Muscle layer of duodenum (tissue), 2 donors: ENCODE results near the gene ZDHHC14.

ENCODE experiments used
- H3K27ac ChIP-seq: one replicate; pipeline ENCODE4 v1.7.0; 2013; ENCODE audit warnings: mild to moderate bottlenecking, low read length
- H3K27me3 ChIP-seq: one replicate; pipeline ENCODE4 v1.7.0; 2013; ENCODE audit warnings: low read depth, mild to moderate bottlenecking, control low read depth, low read length
- H3K36me3 ChIP-seq, 2 donors: one replicate each; pipeline ENCODE4 v1.7.0; 2013; ENCODE audit warnings: low read length in 2 of 2, control low read depth in 1 of 2, mild to moderate bottlenecking in 1 of 2; ENCODE audit not compliant: insufficient read depth in 2 of 2, control insufficient read depth in 1 of 2
- H3K4me1 ChIP-seq, 2 donors: one replicate each; pipeline ENCODE4 v1.7.0; 2013; ENCODE audit warnings: low read length in 2 of 2, mild to moderate bottlenecking in 2 of 2, control low read depth in 1 of 2, moderate library complexity in 1 of 2; ENCODE audit not compliant: insufficient read depth in 2 of 2, control insufficient read depth in 1 of 2
- H3K4me3 ChIP-seq, 2 donors: one replicate each; pipeline ENCODE4 v1.7.0; 2013; ENCODE audit warnings: low read length in 2 of 2, low read depth in 1 of 2, mild to moderate bottlenecking in 1 of 2
- H3K9me3 ChIP-seq, 2 donors: one replicate each; pipeline ENCODE4 v1.7.0; 2013; ENCODE audit warnings: low read length in 2 of 2, control low read depth in 1 of 2, mild to moderate bottlenecking in 1 of 2; ENCODE audit not compliant: control insufficient read depth in 1 of 2
- donor health status: healthy.

Gene ZDHHC14

GRCh38 chr6:157659536-157660271 lies 278.7 kb downstream of the ZDHHC14 start:
- Histone ChIP-seq H3K27ac (no peak overlapping the region), H3K4me3 (no peak overlapping the region), H3K27me3 (no peaks in the 10 kb centered on the region), H3K4me1 (no peaks in the 10 kb centered on the region), H3K36me3 (peaks cover 6 to 15% of the 10 kb centered on the region in 2 donors), H3K9me3 (no peaks in the 10 kb centered on the region)

GRCh38 chr6:157660414-157660813 lies 279.4 kb downstream of the ZDHHC14 start:
- Histone ChIP-seq H3K36me3 (peaks cover 6 to 11% of the 10 kb centered on the region in 2 donors), H3K9me3 (no peaks in the 10 kb centered on the region)

GRCh38 chr6:157661652-157662051 lies 280.7 kb downstream of the ZDHHC14 start:
- H3K4me1 ChIP-seq, result no peaks in the 10 kb centered on the region
- H3K27ac ChIP-seq, result no peak overlapping the region
- no peak overlapping the region for H3K4me3 ChIP-seq
- H3K36me3 ChIP-seq, result peaks cover 6 to 10% of the 10 kb centered on the region in 2 donors
- H3K9me3 ChIP-seq, result no peaks in the 10 kb centered on the region
- no peaks in the 10 kb centered on the region for H3K27me3 ChIP-seq

More at GRCh38 chr6:157660414-157660813, 279.4 kb downstream of the ZDHHC14 start:
- Histone ChIP-seq H3K27ac (no peak overlapping the region), H3K27me3 (no peaks in the 10 kb centered on the region), H3K4me3 (no peak overlapping the region), H3K4me1 (no peaks in the 10 kb centered on the region)

GRCh38 chr6:157663261-157663660 lies 282.3 kb downstream of the ZDHHC14 start:
- no peaks in the 10 kb centered on the region for H3K27me3 ChIP-seq
- peaks cover 0 to 6% of the 10 kb centered on the region in 2 donors for H3K36me3 ChIP-seq
- no peak overlapping the region for H3K4me3 ChIP-seq
- H3K9me3 ChIP-seq, result no peaks in the 10 kb centered on the region
- H3K4me1 ChIP-seq, result no peaks in the 10 kb centered on the region
- no peak overlapping the region for H3K27ac ChIP-seq

GRCh38 chr6:157665180-157665579 lies 284.2 kb downstream of the ZDHHC14 start:
- Histone ChIP-seq H3K27me3 (no peaks in the 10 kb centered on the region), H3K27ac (no peak overlapping the region), H3K36me3 (peaks cover 0 to 6% of the 10 kb centered on the region in 2 donors), H3K4me1 (peaks cover 0 to 12% of the 10 kb centered on the region in 2 donors), H3K9me3 (no peaks in the 10 kb centered on the region), H3K4me3 (no peak overlapping the region)

DNA sequence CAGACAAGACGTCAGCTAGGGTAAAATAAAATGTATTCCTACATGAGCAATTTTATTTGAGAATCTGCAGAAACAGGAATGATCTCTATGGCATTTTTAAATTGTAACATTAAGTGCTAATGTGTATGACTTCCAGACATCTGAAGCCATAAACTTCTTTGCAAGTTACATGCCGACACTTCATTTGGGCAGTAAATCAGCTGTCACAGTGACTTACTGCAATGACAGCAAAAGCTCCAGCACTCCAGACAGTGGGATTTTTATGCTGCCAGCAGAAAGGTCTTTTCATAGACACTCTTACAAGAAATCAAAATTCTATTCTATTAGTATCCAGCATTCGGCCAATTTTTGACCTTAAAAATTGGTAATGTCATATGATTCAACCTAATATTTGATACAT lies 285.7 kb downstream of the ZDHHC14 start:
- Histone ChIP-seq H3K4me3 (no peak overlapping the region), H3K36me3 (no peaks in the 10 kb centered on the region), H3K9me3 (no peaks in the 10 kb centered on the region), H3K4me1 (peaks cover 0 to 20% of the 10 kb centered on the region in 2 donors), H3K27me3 (no peaks in the 10 kb centered on the region), H3K27ac (no peak overlapping the region)

GRCh38 chr6:157667211-157668008 lies 286.4 kb downstream of the ZDHHC14 start:
- peaks cover 0 to 20% of the 10 kb centered on the region in 2 donors for H3K4me1 ChIP-seq
- no peak overlapping the region for H3K27ac ChIP-seq

DNA sequence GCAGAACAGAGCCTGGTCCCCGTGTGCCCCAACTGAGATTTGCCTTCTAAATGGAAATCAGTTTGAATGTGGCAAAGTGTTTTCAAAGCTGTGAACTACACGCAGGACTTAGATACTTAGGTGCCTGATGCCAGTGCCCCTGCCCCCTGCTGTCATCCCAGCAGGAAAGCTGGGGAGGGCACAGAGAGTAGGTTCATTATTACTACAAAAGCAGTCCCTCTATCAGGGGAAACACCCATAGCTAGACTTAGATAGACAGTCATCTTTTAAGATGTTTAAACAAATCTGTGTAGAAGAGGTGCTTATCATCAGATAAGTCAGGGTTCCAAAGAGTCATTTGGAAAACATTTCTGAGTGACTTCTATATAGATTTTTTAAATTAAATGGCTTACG lies 287.0 kb downstream of the ZDHHC14 start:
- Histone ChIP-seq H3K27ac (no peak overlapping the region), H3K27me3 (no peaks in the 10 kb centered on the region), H3K4me1 (peaks cover 0 to 20% of the 10 kb centered on the region in 2 donors), H3K4me3 (no peak overlapping the region), H3K9me3 (no peaks in the 10 kb centered on the region), H3K36me3 (peaks cover 0 to 4% of the 10 kb centered on the region in 2 donors)

More at GRCh38 chr6:157667211-157668008, 286.4 kb downstream of the ZDHHC14 start:
- Histone ChIP-seq H3K4me3 (no peak overlapping the region), H3K27me3 (no peaks in the 10 kb centered on the region), H3K9me3 (no peaks in the 10 kb centered on the region), H3K36me3 (no peaks in the 10 kb centered on the region)

GRCh38 chr6:157668713-157669112 lies 287.7 kb downstream of the ZDHHC14 start:
- H3K4me1 ChIP-seq, result peaks cover 0 to 20% of the 10 kb centered on the region in 2 donors
- H3K27me3 ChIP-seq, result no peaks in the 10 kb centered on the region
- no peaks in the 10 kb centered on the region for H3K9me3 ChIP-seq
- peaks cover 0 to 6% of the 10 kb centered on the region in 2 donors for H3K36me3 ChIP-seq
- H3K27ac ChIP-seq, result no peak overlapping the region
- no peak overlapping the region for H3K4me3 ChIP-seq

DNA sequence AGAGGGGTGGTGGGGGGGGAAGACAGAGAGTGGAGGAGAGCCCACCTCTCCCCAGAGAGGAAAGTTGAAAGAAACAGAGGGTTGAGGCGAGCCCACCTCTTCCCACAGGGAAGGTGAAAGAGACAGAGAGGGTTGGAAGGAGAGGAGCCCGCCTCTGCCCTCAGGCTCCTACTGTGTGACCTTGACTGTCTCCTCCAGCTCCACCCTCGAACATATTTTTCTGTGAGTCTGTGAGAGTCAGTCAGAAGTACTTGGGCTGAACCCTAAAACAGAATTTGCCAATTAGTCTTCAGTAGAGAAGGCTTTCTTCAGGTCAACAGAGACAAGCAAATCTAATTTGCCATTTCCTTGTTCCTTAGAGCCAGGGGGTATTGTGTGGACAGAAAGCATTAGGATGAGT lies 288.3 kb downstream of the ZDHHC14 start:
- Histone ChIP-seq H3K27ac (peak overlapping the region; percentile 70), H3K4me1 (peaks cover 0 to 20% of the 10 kb centered on the region in 2 donors), H3K4me3 (no peak overlapping the region), H3K36me3 (peaks cover 0 to 6% of the 10 kb centered on the region in 2 donors), H3K27me3 (no peaks in the 10 kb centered on the region), H3K9me3 (no peaks in the 10 kb centered on the region)

DNA sequence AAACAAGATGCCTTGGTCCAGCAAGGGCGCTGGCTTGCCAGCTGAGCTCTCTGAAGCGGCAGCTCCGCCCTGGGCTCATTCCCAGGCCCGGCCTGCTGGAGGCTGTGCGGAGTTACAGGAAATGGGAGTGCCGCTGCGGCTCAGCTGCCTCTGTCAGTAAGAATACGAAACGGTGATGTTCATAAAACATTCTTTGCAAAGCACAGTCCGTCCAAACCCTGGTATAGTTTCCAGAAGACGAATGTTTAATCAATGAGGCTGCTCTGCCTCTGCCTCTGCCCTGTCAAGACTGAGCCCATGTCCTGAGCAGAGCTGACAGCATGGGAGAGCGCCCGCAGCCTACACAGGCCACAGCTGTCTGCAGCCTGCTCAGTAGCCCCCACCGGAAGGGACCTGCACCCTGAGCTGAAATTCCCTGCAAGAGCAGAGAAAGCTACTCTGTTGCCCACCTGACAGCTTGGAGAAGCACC lies 288.8 kb downstream of the ZDHHC14 start:
- Histone ChIP-seq H3K9me3 (no peaks in the 10 kb centered on the region), H3K36me3 (peaks cover 0 to 6% of the 10 kb centered on the region in 2 donors), H3K27me3 (no peaks in the 10 kb centered on the region), H3K27ac (peak overlapping the region; percentile 70), H3K4me3 (no peak overlapping the region), H3K4me1 (peaks cover 0 to 20% of the 10 kb centered on the region in 2 donors)
